Epidermal melanocyte (primary cell): ENCODE results near the gene KCNK4.
A peak's percentile ranks its signal among the peaks of the same experiment; 100 is the strongest.
"Not testable (repeated sequence)": the region's sequence is repeated elsewhere in the genome, so short reads cannot be mapped to it uniquely, and the experiment has no call there.

ENCODE experiments used
- DNase-seq: peaks from one replicate; pipeline ENCODE4 v3.0.0; 2011; ENCODE audit warnings: low spot score; ENCODE audit not compliant: insufficient read length

KCNK4 gene

GRCh38 chr11:64291262-64291751 lies at the start of gene KCNK4:
Gene KCNK4 (plus strand): TSS chr11:64291302. CDS start chr11:64293019, 1,717 bp downstream.
- no peak for DNase-seq

- DNase-seq, result no peak
Observed at GRCh38 chr11:64241491-64242374, 49.4 kb upstream of the KCNK4 start.

- no peak for DNase-seq
Observed at GRCh38 chr11:64243236-64243854, 47.8 kb upstream of the KCNK4 start.

GRCh38 chr11:64244107-64244506 lies 47.0 kb upstream of the KCNK4 start:
- DNase-seq, result no peak

GRCh38 chr11:64244966-64245365 lies 46.1 kb upstream of the KCNK4 start:
- DNase-seq, result no peak

GRCh38 chr11:64245401-64245796 lies 45.7 kb upstream of the KCNK4 start:
- no peak for DNase-seq

GRCh38 chr11:64245797-64246620 lies 45.1 kb upstream of the KCNK4 start:
- no peak for DNase-seq

GRCh38 chr11:64246621-64246870 lies 44.6 kb upstream of the KCNK4 start:
- DNase-seq, result not testable (repeated sequence)

- peak; percentile 92 for DNase-seq
Observed at GRCh38 chr11:64246871-64247728, 44.0 kb upstream of the KCNK4 start, which contains the start of gene PPP1R14B. Gene PPP1R14B (minus strand): TSS chr11:64246943. CDS start chr11:64246673, 270 bp downstream.

- DNase-seq, result peak; percentile 55
Observed at GRCh38 chr11:64247729-64248531, 43.2 kb upstream of the KCNK4 start.

GRCh38 chr11:64248578-64248977 lies 42.5 kb upstream of the KCNK4 start:
- DNase-seq, result no peak

- no peak for DNase-seq
Observed at GRCh38 chr11:64249038-64249437, 42.1 kb upstream of the KCNK4 start.

- DNase-seq, result no peak
Observed at GRCh38 chr11:64249563-64250414, 41.3 kb upstream of the KCNK4 start.

GRCh38 chr11:64250415-64251015 lies 40.6 kb upstream of the KCNK4 start:
- no peak for DNase-seq

GRCh38 chr11:64251016-64251752 lies 39.9 kb upstream of the KCNK4 start, which contains the start of gene PLCB3:
Gene PLCB3 (plus strand): TSS chr11:64251530. CDS start chr11:64251650, 120 bp downstream.
- peak; percentile 82 for DNase-seq

GRCh38 chr11:64251753-64252002 lies 39.4 kb upstream of the KCNK4 start:
- no peak for DNase-seq

- DNase-seq, result peak; percentile 76
Observed at GRCh38 chr11:64252003-64252872, 38.9 kb upstream of the KCNK4 start.
